Hematopoietic multipotent progenitor cell treated with erythropoietin and hydrocortisone succinate and interleukin-3 and kit ligand, for 15 days (in vitro differentiated cells): ENCODE data around the gene USP28.
"Not testable (repeated sequence)": the region's sequence is repeated elsewhere in the genome, so short reads cannot be mapped to it uniquely, and the experiment has no call there.

Experiments
- DNase-seq: peaks from one replicate; pipeline ENCODE4 v3.0.0-alpha.2; 2015; ENCODE audit warnings: low spot score

USP28 gene

DNA sequence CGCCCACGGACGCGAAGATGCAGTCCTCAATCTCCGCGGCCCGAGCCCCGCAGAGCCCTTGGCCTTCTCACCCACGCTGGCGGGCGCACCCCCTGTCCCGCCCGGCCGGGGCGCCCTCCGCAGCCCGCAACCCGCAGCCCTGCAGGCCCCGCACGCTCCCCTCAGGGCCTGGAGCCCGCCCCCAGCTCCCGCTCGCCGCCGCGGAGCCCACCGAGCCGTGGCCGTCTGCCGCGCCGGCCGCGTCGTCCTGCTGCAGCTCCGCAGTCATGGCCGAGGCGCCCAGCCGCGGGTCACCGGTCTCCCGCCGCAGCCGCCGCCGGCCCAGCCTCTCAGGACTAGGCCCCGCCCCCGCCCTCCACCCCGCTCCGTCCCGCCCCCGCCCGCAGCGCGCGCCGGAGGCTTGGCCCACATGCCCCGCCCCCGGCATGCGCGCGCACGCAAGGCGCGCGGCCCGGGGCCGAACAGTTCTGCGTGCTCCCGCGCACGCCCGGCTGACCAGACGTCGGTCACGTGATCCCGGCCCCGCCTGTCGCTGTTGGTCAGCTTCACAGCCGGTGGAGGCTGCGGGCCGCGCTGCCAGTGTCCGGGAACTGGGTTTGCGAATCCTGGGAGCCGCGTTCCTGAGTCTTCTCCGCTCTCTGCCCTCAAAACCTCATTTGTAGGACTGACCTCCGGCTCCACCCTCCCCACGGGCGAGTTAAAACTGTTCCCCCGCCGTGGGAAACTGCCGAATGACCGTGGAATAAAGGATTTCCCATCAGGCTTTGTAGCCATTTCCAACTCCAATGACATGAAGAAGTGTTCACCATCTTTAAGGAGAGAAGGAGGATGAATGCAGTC, at the start of gene USP28:
USP28 (minus strand) TSS at position 339 of the 840 bp plus-strand sequence; CDS start at position 268, 71 bp downstream.
- peak; percentile 89 for DNase-seq

DNA sequence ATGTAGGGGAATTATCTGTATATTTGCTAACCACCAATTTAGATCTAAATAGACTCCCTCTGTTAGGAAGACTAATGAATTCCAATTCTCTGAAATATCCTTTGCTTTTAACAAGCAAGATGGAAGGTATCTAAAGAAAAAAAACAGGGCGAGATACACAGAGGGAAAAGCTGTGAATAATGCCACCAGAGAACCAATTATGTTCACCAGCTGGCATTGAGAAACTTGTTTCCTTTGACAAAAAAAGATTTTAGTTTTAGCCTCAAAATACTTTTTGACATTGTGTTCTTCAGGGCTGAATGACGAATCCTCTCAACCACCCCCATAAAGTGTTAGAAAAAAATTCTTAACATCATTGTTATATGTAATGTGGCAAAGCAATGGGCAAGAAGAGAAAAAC, 48.2 kb upstream of the USP28 start:
- no peak for DNase-seq

- DNase-seq: not testable (repeated sequence)
These were observed 36.1 kb upstream of the USP28 start for GRCh38 chr11:113911491-113911890.

DNA sequence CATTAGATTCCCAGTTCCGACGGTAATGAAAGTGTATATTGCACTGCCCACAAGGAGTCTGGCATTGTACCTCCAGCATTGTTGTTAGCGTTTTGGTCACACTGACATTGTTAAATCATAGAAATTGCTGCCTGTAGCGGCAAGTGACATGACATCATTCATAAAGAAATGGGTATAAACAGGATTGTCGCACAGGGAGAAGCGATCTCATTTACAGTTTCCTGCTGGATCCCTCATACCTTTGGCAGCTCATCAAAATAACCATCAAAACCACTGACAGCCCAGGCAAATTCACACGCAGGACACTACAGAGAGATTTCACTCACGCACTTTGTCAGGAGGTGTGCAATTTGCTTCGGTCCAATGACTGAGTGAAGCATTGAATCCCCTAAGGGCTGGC, 32.7 kb upstream of the USP28 start:
- no peak for DNase-seq

DNA sequence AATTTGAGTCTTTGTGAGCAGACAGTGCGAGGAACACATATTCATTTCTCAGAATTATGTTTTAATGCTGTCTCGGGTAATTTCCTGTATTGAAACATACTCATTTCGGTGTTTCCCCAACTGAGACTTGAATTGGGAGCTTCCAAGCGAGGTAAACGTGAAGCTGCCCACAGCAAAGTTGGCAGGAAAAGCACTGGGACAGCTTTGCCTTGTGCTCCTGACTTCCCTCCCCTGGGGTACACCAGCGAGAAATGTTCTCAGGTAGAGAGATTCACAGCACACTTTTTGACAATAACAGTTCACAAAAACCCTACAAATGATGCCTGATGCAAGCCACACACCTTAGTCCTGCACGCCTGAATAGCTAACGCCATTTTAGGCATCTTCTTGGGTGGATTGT, 32.3 kb upstream of the USP28 start:
- no peak for DNase-seq

DNA sequence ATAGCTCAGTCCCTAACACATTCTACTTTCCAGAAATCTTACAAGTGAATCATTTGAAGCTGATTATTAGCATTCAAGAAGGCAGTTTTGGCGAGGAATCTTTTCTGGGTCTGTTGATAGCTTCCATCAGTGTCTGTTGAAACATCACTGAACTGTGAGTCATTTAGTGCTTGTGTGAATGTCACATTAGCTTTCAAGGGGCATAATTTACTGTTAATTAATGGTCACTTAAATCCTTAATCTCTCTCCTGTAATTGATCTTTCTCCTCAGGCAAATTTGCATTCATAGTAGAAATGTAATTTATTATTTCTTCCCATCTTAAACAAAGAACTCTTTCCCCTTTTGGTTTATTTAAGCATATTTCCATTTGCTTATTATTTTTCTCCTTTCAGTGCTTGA, 31.8 kb upstream of the USP28 start:
- DNase-seq: no peak

- no peak for DNase-seq
These were observed 31.1 kb upstream of the USP28 start for GRCh38 chr11:113906516-113906915.

- DNase-seq: no peak
These were observed 30.7 kb upstream of the USP28 start for GRCh38 chr11:113906038-113906437.

DNA sequence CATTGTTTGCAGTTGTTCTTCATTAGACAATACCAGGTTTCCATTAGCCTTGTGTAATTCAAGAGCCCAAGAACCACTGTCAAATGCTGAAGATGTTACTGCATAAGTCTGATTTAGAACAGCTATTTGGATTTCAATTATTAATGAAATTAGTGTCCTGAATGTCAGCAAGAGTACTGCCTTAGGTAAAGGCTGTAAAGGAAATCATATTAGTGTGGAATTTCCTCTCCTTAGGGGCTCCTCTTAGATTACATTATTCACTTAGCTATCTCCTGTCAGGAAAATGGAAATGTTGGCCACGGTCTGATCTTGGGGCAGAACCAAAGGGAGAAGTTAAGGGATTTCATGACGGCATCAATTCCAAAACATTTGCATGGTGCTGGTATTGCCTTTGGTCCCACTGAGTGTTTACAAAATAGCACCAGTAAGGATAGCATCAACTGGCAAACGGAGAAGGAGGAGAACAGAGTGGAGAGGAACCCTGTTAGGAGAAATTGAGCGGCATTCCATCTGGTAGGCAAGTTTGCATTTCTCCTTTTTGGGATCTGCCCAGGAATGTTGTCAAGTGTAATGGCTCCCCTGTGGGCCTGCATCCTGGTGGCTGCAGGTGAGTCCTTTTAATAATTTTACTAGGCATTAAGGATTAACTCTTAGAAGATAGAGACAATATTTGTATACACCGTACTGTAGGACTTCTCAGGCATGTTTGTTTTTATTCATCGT, 29.2 kb upstream of the USP28 start, which contains the start of gene HTR3B:
HTR3B (plus strand) TSS at position 418 of the 723 bp plus-strand sequence; CDS start at position 556, 138 bp downstream.
- no peak for DNase-seq

DNA sequence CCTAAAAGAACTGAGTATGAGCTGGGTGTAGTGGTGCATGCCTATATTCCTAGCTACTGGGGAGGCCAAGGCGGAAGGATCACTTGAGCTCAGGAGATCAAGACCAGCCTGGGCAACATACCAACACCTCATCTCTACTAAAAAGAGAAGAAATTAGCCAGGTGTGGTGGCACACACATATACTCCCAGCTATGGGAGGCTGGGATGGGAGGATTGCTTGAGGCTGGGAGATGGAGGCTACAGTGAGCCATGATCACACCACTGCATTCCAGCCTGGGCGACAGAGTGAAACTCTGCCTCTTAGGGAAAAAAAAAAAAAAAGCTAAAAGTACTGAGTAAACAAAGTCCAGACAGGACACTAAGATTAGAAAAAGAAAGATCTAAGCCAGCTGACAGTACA, 25.8 kb upstream of the USP28 start:
- DNase-seq: no peak

GRCh38 chr11:113896156-113896879, 20.9 kb upstream of the USP28 start:
- peak; percentile 26 for DNase-seq

DNA sequence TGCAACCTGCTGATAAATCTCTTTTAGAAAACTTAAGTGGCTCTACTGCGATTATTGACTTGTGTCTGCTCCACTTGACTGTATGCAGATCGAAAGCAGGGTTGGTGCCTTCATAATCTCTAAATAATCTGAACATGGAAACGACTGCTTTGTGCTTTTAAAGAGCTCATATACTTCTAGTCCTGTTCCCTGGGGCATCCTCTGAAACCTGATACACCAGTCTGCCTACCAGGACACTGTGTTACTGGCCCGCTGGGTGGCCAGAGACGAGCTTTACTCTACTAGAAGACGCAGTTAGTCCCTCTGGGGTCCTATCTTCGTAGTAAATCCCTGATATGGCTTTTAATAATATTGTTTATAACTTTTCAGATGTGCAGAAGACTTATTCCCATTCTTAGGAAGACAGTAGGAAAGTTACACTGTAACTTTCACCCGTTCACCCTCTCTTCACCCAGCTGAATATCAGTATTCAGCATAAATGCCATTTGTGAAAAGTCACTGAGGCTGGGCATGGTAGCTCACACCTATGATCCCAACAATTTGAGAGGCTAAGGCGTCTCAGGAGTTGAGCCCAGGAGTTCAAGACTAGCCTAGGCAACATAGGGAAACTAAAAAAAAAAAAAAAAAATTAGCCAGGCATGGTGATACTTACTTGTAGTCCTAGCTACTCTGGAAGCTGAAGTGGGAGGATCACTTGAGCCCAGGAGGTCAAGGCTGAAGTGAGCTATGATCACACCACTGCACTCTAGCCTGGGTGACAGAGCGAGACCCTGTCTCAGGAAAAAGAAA, 20.2 kb upstream of the USP28 start:
- no peak for DNase-seq

GRCh38 chr11:113894421-113894996, 19.1 kb upstream of the USP28 start:
- no peak for DNase-seq

GRCh38 chr11:113888848-113889247, 13.5 kb upstream of the USP28 start:
- DNase-seq: no peak

GRCh38 chr11:113885897-113886296, 10.5 kb upstream of the USP28 start:
- DNase-seq: no peak

- no peak for DNase-seq
These were observed 9.0 kb upstream of the USP28 start for GRCh38 chr11:113884361-113884836.

DNA sequence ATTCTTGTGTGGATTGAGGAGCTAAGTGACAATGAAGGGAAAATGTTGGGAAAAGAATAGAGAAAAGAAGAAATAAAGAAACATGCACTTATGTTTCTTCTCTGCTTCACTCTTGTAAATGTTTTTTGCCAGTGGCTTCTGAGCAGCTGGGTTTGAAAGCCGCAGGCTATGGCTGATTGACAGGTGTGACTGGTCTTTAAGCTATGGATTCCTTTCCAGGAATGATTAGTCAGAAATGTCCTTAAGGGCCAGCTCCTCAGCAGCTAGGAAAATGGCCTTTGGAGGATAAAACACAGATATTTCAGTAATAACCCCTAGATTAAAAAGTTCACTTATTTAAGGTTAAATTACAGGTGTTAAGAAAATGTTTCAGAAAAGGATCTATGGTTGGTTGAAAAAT, 6.5 kb upstream of the USP28 start:
- DNase-seq: no peak

DNA sequence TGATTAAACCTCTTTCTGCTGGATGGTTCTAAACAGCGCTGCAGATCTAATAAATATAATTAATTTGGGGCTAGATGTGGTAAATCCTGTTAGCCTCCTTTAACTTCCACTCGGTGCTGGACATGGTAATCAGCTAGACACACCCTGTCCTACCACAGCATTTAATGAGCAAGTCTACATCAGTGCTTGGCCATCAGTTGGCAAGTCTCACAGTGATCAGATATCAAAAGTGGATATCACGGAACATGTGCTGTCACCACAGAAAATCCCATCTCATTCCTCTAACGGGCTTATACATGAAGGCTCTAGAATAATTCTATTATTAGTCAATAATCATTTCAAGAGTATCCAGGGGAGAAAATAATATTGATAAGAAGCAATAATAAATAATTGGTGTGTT, 5.6 kb upstream of the USP28 start:
- no peak for DNase-seq

DNA sequence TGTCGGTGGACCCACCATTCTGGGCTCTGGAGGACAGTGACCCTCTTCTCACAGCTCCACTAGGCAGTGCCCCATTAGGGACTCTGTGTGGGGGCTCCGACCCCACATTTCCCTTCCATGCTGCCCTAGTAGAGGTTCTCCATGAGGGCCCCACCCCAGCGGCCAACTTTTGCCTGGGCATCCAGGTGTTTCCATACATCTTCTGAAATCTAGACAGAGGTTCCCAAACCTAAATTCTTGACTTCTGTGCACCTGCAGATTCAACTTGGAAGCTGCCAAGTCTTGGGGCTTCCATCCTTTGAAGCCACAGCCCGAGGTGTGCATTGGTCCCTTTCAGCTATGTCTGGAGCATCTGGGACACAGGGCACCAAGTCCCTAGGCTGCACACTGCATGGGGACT, 4.1 kb upstream of the USP28 start:
- not testable (repeated sequence) for DNase-seq

DNA sequence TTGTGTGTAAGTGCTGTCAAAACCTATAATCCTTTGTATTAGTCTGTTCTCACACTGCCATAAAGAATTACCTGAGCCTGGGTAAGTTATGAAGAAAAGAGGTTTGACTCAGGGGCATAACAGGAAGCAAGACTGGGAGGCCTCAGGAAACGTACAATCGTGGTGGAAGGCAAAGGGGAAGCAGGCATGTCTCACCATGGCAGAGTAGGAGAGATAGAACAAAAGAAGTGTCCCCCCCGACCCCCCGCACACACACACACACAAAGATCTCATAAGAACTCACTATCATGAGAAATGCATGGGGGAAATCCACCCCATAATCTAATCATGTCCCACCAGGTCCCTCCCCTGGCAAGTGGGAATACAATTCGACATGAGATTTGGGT, 2.3 kb upstream of the USP28 start:
- DNase-seq: no peak
